HCT116 (cell line): Measurements from ENCODE around the gene FGF14. TPM values are rescaled to one million over a fixed set of nuclear protein-coding genes. Genes with fewer than 3 reads are reported as not detected.

Source experiments
- ATAC-seq: fragments of 200-7000 bp; cut with Tn5 transposase; 2 replicates; pipeline ENCODE4 v1.9.1; 2020; ENCODE audit warnings: mild to moderate bottlenecking, moderate library complexity
- BruUV-seq: library from RNA; stranded (reverse); fragments of 400-500 nt; replicated peaks from 2 replicates; lab custom pipeline; 2021; lab: Mats Ljungman, UMichigan
- CTCF ChIA-PET: fragments of 300-600 bp; sonication (Branson Sonifier 250); formaldehyde crosslinking; loops from one replicate; lab custom pipeline; 2021; ENCODE audit warnings: antibody characterized with exemption; lab: Charles Lee
- POLR2A ChIA-PET: fragments of 300-600, 350-600 bp; sonication (Branson Sonifier 250); formaldehyde crosslinking; loops from one replicate; lab custom pipeline; 2021; ENCODE audit warnings: antibody characterized with exemption; lab: Charles Lee
- RAD21 ChIA-PET, 2 experiments: fragments of 300-600 bp; sonication (Branson Sonifier 250); formaldehyde crosslinking; loops; one replicate each; lab custom pipeline; 2023; ENCODE audit warnings: low total read pairs in 2 of 2; ENCODE audit not compliant: uncharacterized antibody in 2 of 2, unreplicated experiment in 2 of 2, low non-redundant PET in 1 of 2; lab: Charles Lee
- DNase-seq: peaks from one replicate; pipeline ENCODE4 v3.0.0-alpha.2; 2010; ENCODE audit warnings: low read depth, low spot score
- H2AFZ ChIP-seq: fragments of 200-600 bp; shearing (Covaris generic), sonication (generic); 2 replicates; pipeline ENCODE4 v1.6.1; 2017; ENCODE audit warnings: low read depth, mixed run types, mixed read lengths, antibody characterized with exemption, low read length; ENCODE audit not compliant: poor library complexity, severe bottlenecking
- H3K27ac ChIP-seq: 2 replicates; pipeline ENCODE4 v1.5.1; 2012; ENCODE audit warnings: low read depth, low read length
- H3K27me3 ChIP-seq: fragments of 200-600 bp; sonication (generic); 2 replicates; pipeline ENCODE4 v1.6.1; 2016; ENCODE audit warnings: mixed run types, low read length, mixed read lengths; ENCODE audit not compliant: insufficient read depth
- H3K36me3 ChIP-seq, 2 experiments: fragments of 200-500 bp in 1 of 2; fragments of 200-600 bp in 1 of 2; sonication (Bioruptor generic) in 1 of 2; sonication (generic) in 1 of 2; 2 replicates each; pipeline versions ENCODE4 v1.5.1 to v1.6.1; 2014 to 2016; ENCODE audit warnings: low read length in 2 of 2, inconsistent platforms in 1 of 2, mixed read lengths in 1 of 2, mixed run types in 1 of 2; ENCODE audit not compliant: insufficient read depth in 2 of 2, control insufficient read depth in 1 of 2
- H3K4me1 ChIP-seq, 2 experiments: fragments of 200-600 bp in 1 of 2; sonication (generic) in 1 of 2; 2 replicates each; pipeline versions ENCODE4 v1.5.1 to v1.6.1; 2012 to 2017; ENCODE audit warnings: low read length in 2 of 2, inconsistent platforms in 1 of 2, mild to moderate bottlenecking in 1 of 2, mixed read lengths in 1 of 2, mixed run types in 1 of 2, moderate library complexity in 1 of 2; ENCODE audit not compliant: insufficient read depth in 2 of 2, control insufficient read depth in 1 of 2
- H3K4me2 ChIP-seq: fragments of 200-600 bp; sonication (generic); 2 replicates; pipeline ENCODE4 v1.6.1; 2017; ENCODE audit warnings: mixed run types, low read length, mixed read lengths
- H3K4me3 ChIP-seq, 2 experiments: fragments of 200-600 bp in 1 of 2; sonication (generic) in 1 of 2; replicated peaks in 1 of 2; 2 replicates each; pipeline ENCODE4 v1.5.1; 2011 to 2016; ENCODE audit warnings: low read length in 2 of 2, control low read depth in 1 of 2, low read depth in 1 of 2, mild to moderate bottlenecking in 1 of 2, mixed read lengths in 1 of 2, mixed run types in 1 of 2
- H3K79me2 ChIP-seq: fragments of 200-600 bp; sonication (generic); 2 replicates; pipeline ENCODE4 v1.6.1; 2017; ENCODE audit warnings: mild to moderate bottlenecking, mixed run types, low read length, moderate library complexity, mixed read lengths; ENCODE audit not compliant: insufficient read depth
- H3K9ac ChIP-seq: fragments of 200-600 bp; sonication (generic); 2 replicates; pipeline ENCODE4 v1.6.1; 2016; ENCODE audit warnings: low read length, mixed read lengths
- H3K9me2 ChIP-seq: fragments of 200-600 bp; sonication (generic), shearing (Covaris generic); 2 replicates; pipeline ENCODE4 v1.6.1; 2017; ENCODE audit warnings: mixed run types, mild to moderate bottlenecking, moderate library complexity; ENCODE audit not compliant: insufficient read depth
- H3K9me3 ChIP-seq, 2 experiments: fragments of 200-500 bp in 1 of 2; fragments of 200-600 bp in 1 of 2; sonication (Bioruptor generic) in 1 of 2; sonication (generic) in 1 of 2; 2 replicates each; pipeline ENCODE4 v1.6.1; 2014 to 2017; ENCODE audit warnings: low read length in 2 of 2, mixed read lengths in 2 of 2, inconsistent platforms in 1 of 2, low read depth in 1 of 2, mild to moderate bottlenecking in 1 of 2, mixed run types in 1 of 2, moderate library complexity in 1 of 2; ENCODE audit not compliant: control insufficient read depth in 1 of 2, insufficient read depth in 1 of 2
- H4K20me1 ChIP-seq: fragments of 200-600 bp; sonication (generic), shearing (Covaris generic); 2 replicates; pipeline ENCODE4 v1.6.1; 2017; ENCODE audit warnings: mixed run types, mild to moderate bottlenecking, moderate library complexity; ENCODE audit not compliant: insufficient read depth
- CBX3 ChIP-seq: IDR thresholded peaks from 2 replicates; pipeline ENCODE4 v1.6.1; 2012; ENCODE audit warnings: low read depth
- CEBPB ChIP-seq: IDR thresholded peaks from 2 replicates; pipeline ENCODE4 v1.6.1; 2012; ENCODE audit warnings: low read depth
- EGR1 ChIP-seq: IDR thresholded peaks from 2 replicates; pipeline ENCODE4 v1.6.1; 2012; ENCODE audit warnings: low read depth
- ELF1 ChIP-seq: IDR thresholded peaks from 2 replicates; pipeline ENCODE4 v1.6.1; 2012; ENCODE audit warnings: low read depth, borderline replicate concordance
- EZH2 ChIP-seq: fragments of 200-600 bp; sonication (generic); IDR thresholded peaks from 2 replicates; pipeline ENCODE4 v1.6.1; 2017; ENCODE audit warnings: antibody characterized with exemption, mixed run types
- EZH2phosphoT487 ChIP-seq: fragments of 200-600 bp; IDR thresholded peaks from 2 replicates; pipeline ENCODE4 v1.6.1; 2018; ENCODE audit warnings: antibody characterized with exemption, borderline replicate concordance
- JUND ChIP-seq: IDR thresholded peaks from 2 replicates; pipeline ENCODE4 v1.6.1; 2012
- POLR2A ChIP-seq: IDR thresholded peaks from 2 replicates; pipeline ENCODE4 v1.7.0; 2011; ENCODE audit warnings: borderline replicate concordance; ENCODE audit not compliant: insufficient read depth, insufficient read length; ENCODE audit errors: extremely low read depth
- RAD21 ChIP-seq: IDR thresholded peaks from 2 replicates; pipeline ENCODE4 v1.6.1; 2012; ENCODE audit warnings: low read depth, mild to moderate bottlenecking
- SIN3A ChIP-seq: IDR thresholded peaks from 2 replicates; pipeline ENCODE4 v1.6.1; 2012; ENCODE audit warnings: low read depth
- SP1 ChIP-seq: IDR thresholded peaks from 2 replicates; pipeline ENCODE4 v1.6.1; 2012; ENCODE audit warnings: low read depth
- SRF ChIP-seq: IDR thresholded peaks from 2 replicates; pipeline ENCODE4 v1.6.1; 2012; ENCODE audit warnings: low read depth
- TCF7L2 ChIP-seq: IDR thresholded peaks from 2 replicates; pipeline ENCODE4 v1.7.0; 2011; ENCODE audit warnings: borderline replicate concordance, inconsistent platforms; ENCODE audit not compliant: insufficient read depth, insufficient read length; ENCODE audit errors: extremely low read depth
- ZFX ChIP-seq: fragments of 450-650 bp; IDR thresholded peaks from 2 replicates; pipeline ENCODE4 v1.6.1; 2017
- ZNF274 ChIP-seq: fragments of 200-500 bp; sonication (Bioruptor generic); IDR thresholded peaks from 2 replicates; pipeline ENCODE4 v1.6.1; 2014; ENCODE audit warnings: mild to moderate bottlenecking, low read depth, low read length, inconsistent platforms
- intact Hi-C: fragments of 100-400 bp; cut with micrococcal nuclease; formaldehyde crosslinking; loops from 2 replicates; pipeline ENCODE4 v1.10.0; 2022
- total RNA-seq: library from RNA; stranded (reverse); gene quantifications from one replicate; pipeline ENCODE4 v1.2.1, GENCODE V29; 2021; ENCODE audit not compliant: unreplicated experiment
- TF ChIP-seq, protein P1 (sequence below), 3 experiments: fragments of 200-600 bp in 1 of 3; sonication (generic) in 1 of 3; IDR thresholded peaks in 2 of 3; conservative IDR thresholded peaks in 1 of 3; 2 replicates each; pipeline ENCODE4 v1.5.1; 2012 to 2017; ENCODE audit warnings: low read depth in 2 of 3, low read length in 2 of 3, antibody characterized with exemption in 1 of 3, borderline replicate concordance in 1 of 3, control low read depth in 1 of 3, mild to moderate bottlenecking in 1 of 3, mixed read lengths in 1 of 3, mixed run types in 1 of 3, moderate library complexity in 1 of 3; ENCODE audit not compliant: insufficient read depth in 1 of 3
- TF ChIP-seq, protein P2 (sequence below): IDR thresholded peaks from 2 replicates; pipeline ENCODE4 v1.6.1; 2011; ENCODE audit warnings: mild to moderate bottlenecking, low read length, moderate library complexity; ENCODE audit not compliant: insufficient replicate concordance; ENCODE audit errors: extremely low read depth
- TF ChIP-seq, protein P3 (sequence below): IDR thresholded peaks from 2 replicates; pipeline ENCODE4 v1.6.1; 2012
- TF ChIP-seq, protein P4 (sequence below): IDR thresholded peaks from 2 replicates; pipeline ENCODE4 v1.6.1; 2012

FGF14 gene
- total RNA-seq, 1 experiment from 2014 or later, result not detected

DNA sequence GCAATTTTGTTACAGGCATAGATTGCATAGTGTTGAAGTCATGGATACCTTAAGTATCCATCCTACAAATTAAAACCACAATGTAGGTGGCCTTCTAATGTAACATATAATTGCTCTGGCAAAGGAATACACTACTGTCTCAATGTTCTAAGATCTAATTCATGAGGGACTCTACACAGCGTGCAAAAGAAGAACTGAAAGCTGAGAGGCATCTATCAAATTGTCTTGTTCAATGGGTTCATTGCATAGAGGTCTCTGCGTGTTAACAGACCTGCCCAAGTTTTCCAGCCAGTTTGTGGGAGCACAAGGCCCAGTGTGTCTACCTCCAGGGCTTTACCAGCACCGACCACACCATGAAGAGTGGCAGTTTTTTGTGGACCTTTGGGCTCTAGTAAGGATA, 498.0 kb downstream of the FGF14 start:
- Histone ChIP-seq H3K4me1 (no peaks in the 10 kb centered on the region), H3K9me3 (no peaks in the 10 kb centered on the region; a peak in 2 of 4 replicates), H3K4me2 (no peak overlapping the region), H3K9ac (no peak overlapping the region), H4K20me1 (no peaks in the 10 kb centered on the region), H3K27ac (no peak overlapping the region), H3K27me3 (no peaks in the 10 kb centered on the region), H3K9me2 (no peaks in the 10 kb centered on the region), H3K79me2 (no peaks in the 10 kb centered on the region), H3K4me3 (no peak overlapping the region), H3K36me3 (no peaks in the 10 kb centered on the region), H2AFZ (no peak overlapping the region)
- BruUV-seq, result no TSS peak
- TF ChIP-seq JUND, result no peak
- no peak for TF ChIP-seq CEBPB
- TF ChIP-seq ZFX, result no peak
- TF ChIP-seq SIN3A, result no peak
- TF ChIP-seq EZH2phosphoT487, result no peak
- TF ChIP-seq, protein P1, sequence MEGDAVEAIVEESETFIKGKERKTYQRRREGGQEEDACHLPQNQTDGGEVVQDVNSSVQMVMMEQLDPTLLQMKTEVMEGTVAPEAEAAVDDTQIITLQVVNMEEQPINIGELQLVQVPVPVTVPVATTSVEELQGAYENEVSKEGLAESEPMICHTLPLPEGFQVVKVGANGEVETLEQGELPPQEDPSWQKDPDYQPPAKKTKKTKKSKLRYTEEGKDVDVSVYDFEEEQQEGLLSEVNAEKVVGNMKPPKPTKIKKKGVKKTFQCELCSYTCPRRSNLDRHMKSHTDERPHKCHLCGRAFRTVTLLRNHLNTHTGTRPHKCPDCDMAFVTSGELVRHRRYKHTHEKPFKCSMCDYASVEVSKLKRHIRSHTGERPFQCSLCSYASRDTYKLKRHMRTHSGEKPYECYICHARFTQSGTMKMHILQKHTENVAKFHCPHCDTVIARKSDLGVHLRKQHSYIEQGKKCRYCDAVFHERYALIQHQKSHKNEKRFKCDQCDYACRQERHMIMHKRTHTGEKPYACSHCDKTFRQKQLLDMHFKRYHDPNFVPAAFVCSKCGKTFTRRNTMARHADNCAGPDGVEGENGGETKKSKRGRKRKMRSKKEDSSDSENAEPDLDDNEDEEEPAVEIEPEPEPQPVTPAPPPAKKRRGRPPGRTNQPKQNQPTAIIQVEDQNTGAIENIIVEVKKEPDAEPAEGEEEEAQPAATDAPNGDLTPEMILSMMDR (IDR thresholded peaks at IDR 0.05 in 2 of 3, conservative IDR thresholded peaks at IDR 0.05 in 1 of 3; ENCODE audit: borderline replicate concordance in 1 of 3, insufficient read depth in 1 of 3, low read depth in 2 of 3, low read length in 2 of 3), result no peak
- TF ChIP-seq SRF, result no peak
- TF ChIP-seq EZH2, result no peak
- TF ChIP-seq RAD21, result no peak
- TF ChIP-seq ELF1, result no peak
- RAD21 ChIA-PET, result no interaction called here
- POLR2A ChIA-PET, result no interaction called here
- intact Hi-C loops, result no loop called here
- DNase-seq (no peak), ATAC-seq (no peak)
- CTCF ChIA-PET, result no interaction called here

DNA sequence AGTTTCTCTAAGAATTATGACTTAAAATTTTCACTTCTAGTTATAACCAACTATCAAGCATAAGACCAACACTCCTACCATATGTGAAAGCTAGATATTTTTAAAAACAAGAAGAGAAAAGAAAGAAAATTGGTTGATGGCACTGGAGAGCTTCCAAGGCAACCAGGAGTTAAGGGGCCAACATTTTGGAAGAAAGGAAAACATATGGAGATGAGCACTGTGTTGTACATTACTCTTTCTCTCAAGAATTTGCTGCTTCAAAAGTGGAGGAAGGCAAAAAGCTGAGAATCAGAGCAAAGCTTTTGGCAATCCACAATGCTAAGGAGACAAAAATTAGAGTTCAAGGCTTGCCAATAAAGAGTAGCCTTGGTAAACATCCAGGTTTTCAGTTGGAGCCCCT, 503.2 kb downstream of the FGF14 start:
- H3K79me2 ChIP-seq, result no peaks in the 10 kb centered on the region
- no peaks in the 10 kb centered on the region for H3K9me2 ChIP-seq
- H3K4me3 ChIP-seq, result no peak overlapping the region
- no peaks in the 10 kb centered on the region for H4K20me1 ChIP-seq
- H3K9me3 ChIP-seq, result peaks cover 0 to 13% of the 10 kb centered on the region in 2 experiments; a peak in 2 of 4 replicates
- intact Hi-C loops, result no loop called here
- H3K4me2 ChIP-seq, result no peak overlapping the region
- no peaks in the 10 kb centered on the region for H3K4me1 ChIP-seq
- DNase-seq (no peak), ATAC-seq (no peak)
- H3K9ac ChIP-seq, result no peak overlapping the region
- CTCF ChIA-PET, result no interaction called here
- TF ChIP-seq, protein P2, sequence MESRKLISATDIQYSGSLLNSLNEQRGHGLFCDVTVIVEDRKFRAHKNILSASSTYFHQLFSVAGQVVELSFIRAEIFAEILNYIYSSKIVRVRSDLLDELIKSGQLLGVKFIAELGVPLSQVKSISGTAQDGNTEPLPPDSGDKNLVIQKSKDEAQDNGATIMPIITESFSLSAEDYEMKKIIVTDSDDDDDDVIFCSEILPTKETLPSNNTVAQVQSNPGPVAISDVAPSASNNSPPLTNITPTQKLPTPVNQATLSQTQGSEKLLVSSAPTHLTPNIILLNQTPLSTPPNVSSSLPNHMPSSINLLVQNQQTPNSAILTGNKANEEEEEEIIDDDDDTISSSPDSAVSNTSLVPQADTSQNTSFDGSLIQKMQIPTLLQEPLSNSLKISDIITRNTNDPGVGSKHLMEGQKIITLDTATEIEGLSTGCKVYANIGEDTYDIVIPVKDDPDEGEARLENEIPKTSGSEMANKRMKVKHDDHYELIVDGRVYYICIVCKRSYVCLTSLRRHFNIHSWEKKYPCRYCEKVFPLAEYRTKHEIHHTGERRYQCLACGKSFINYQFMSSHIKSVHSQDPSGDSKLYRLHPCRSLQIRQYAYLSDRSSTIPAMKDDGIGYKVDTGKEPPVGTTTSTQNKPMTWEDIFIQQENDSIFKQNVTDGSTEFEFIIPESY, result no peak
- no peak for TF ChIP-seq ZNF274
- TF ChIP-seq POLR2A, result no peak
- TF ChIP-seq CEBPB, result no peak
- TF ChIP-seq, protein P3, sequence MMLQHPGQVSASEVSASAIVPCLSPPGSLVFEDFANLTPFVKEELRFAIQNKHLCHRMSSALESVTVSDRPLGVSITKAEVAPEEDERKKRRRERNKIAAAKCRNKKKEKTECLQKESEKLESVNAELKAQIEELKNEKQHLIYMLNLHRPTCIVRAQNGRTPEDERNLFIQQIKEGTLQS, result no peak
- TF ChIP-seq TCF7L2, result no peak
- TF ChIP-seq, protein P4, sequence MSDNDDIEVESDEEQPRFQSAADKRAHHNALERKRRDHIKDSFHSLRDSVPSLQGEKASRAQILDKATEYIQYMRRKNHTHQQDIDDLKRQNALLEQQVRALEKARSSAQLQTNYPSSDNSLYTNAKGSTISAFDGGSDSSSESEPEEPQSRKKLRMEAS, result no peak
- no peak for TF ChIP-seq SP1
- TF ChIP-seq EZH2phosphoT487, result no peak
- no peak for TF ChIP-seq SIN3A
- TF ChIP-seq RAD21, result no peak
- TF ChIP-seq CBX3, result no peak
- no peak for TF ChIP-seq EGR1
- no peaks in the 10 kb centered on the region for H3K36me3 ChIP-seq
- POLR2A ChIA-PET, result no interaction called here
- H3K27ac ChIP-seq, result no peak overlapping the region
- no peaks in the 10 kb centered on the region for H3K27me3 ChIP-seq
- no peak overlapping the region for H2AFZ ChIP-seq
- no TSS peak for BruUV-seq
- RAD21 ChIA-PET, result no interaction called here
